Measurements from ENCODE around the gene GABPB2.
A peak's percentile ranks its signal among the peaks of the same experiment; 100 is the strongest.

Gene GABPB2

GRCh38 chr1:151134991-151135390 is 64.4 kb downstream of the GABPB2 start:
- DNase-seq = no peak

GRCh38 chr1:151135433-151136385 is 65.1 kb downstream of the GABPB2 start:
- no peak for DNase-seq

GRCh38 chr1:151137789-151138188 is 67.2 kb downstream of the GABPB2 start:
- no peak for DNase-seq

- DNase-seq = no peak
Observed at GRCh38 chr1:151142411-151143056, 72.0 kb downstream of the GABPB2 start.

GRCh38 chr1:151143057-151143435 is 72.5 kb downstream of the GABPB2 start:
- no peak for DNase-seq

- DNase-seq = no peak
Observed at GRCh38 chr1:151143986-151144385, 73.4 kb downstream of the GABPB2 start.

- DNase-seq = peak; percentile 42
Observed at GRCh38 chr1:151144474-151145303, 74.1 kb downstream of the GABPB2 start.

GRCh38 chr1:151145304-151146071 is 74.9 kb downstream of the GABPB2 start:
- DNase-seq = peak; percentile 70

GRCh38 chr1:151146072-151146411 is 75.5 kb downstream of the GABPB2 start:
- DNase-seq = no peak

GRCh38 chr1:151146412-151147131 is 76.0 kb downstream of the GABPB2 start, which contains the start of gene SEMA6C:
SEMA6C (minus strand) TSS chr1:151146631; CDS start chr1:151142621, 4,010 bp downstream.
- DNase-seq = peak; percentile 95

GRCh38 chr1:151147132-151147503 is 76.6 kb downstream of the GABPB2 start:
- no peak for DNase-seq

GRCh38 chr1:151147665-151148064 is 77.1 kb downstream of the GABPB2 start:
- DNase-seq = peak; percentile 61

GRCh38 chr1:151156515-151156819 is 85.9 kb downstream of the GABPB2 start, which contains the start of gene TNFAIP8L2:
TNFAIP8L2 (plus strand) TSS chr1:151156649; CDS start chr1:151158698, 2,049 bp downstream.
- DNase-seq = peak; percentile 93

GRCh38 chr1:151157067-151157531 is 86.5 kb downstream of the GABPB2 start:
- peak; percentile 83 for DNase-seq

GRCh38 chr1:151158326-151158725 is 87.8 kb downstream of the GABPB2 start:
- no peak for DNase-seq

- DNase-seq = no peak
Observed at GRCh38 chr1:151158751-151159251, 88.2 kb downstream of the GABPB2 start.

GRCh38 chr1:151159373-151159772 is 88.8 kb downstream of the GABPB2 start:
- no peak for DNase-seq

GRCh38 chr1:151164732-151165280 is 94.2 kb downstream of the GABPB2 start:
- DNase-seq = no peak

- DNase-seq = peak; percentile 16
Observed at GRCh38 chr1:151165281-151165737, 94.7 kb downstream of the GABPB2 start.

GRCh38 chr1:151165738-151166504 is 95.4 kb downstream of the GABPB2 start, which contains the start of the genes LYSMD1 and SCNM1:
LYSMD1 (minus strand) TSS chr1:151165902; CDS start chr1:151165258, 644 bp downstream.
SCNM1 (plus strand) TSS chr1:151166144; CDS start chr1:151166153, 9 bp downstream.
- peak; percentile 99 for DNase-seq

Measured in hematopoietic multipotent progenitor cell treated with erythropoietin and hydrocortisone succinate and interleukin-3 and kit ligand, for 6 days (in vitro differentiated cells).